HG03045 (cell line): ENCODE measurements around the gene DLX3.
"Not testable (repeated sequence)": the region's sequence is repeated elsewhere in the genome, so short reads cannot be mapped to it uniquely, and the experiment has no call there.

Experiments
- ATAC-seq: cut with Tn5 transposase; IDR thresholded peaks from one replicate; pipeline ENCODE4 v1.9.1; 2021; ENCODE audit warnings: mild to moderate bottlenecking, moderate library complexity; ENCODE audit not compliant: unreplicated experiment

Gene DLX3

DNA sequence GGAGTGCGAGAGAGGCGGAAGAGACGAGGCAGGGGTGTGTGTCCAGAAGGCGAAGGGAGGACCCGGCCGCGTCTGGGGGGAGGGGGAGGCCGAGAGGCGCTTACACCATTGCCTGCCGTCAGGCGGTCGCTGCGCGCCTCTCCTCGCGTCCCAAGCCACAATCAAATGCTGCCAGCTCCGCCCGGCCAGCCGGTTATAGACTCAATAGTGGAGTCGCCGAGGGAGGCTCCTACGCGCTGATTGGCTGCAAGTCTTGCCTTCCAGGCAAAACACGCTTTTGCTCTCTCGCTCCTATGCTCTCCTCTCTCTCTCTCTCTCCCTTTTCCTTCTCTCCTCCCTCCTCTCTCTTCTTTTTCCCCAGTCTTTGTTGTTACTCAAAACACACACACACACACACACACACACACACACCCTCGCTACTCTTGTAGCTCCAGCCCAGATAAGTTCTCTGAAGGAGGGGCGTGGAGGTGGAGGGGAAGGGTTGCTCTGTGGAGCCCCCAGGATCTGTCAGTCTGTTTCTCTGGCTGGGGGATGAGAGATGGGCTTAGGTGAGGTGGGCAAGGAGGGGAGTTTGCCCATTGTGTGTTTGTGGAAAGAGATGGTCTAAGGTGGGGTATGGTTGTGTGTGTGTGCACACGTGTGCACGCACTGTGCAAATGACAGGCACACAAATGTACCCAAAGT lies at the start of gene DLX3:
Gene DLX3 (minus strand): TSS at position 170 of the 684 bp plus-strand sequence. CDS start 226 bp downstream, outside the sequence.
- no peak for ATAC-seq

DNA sequence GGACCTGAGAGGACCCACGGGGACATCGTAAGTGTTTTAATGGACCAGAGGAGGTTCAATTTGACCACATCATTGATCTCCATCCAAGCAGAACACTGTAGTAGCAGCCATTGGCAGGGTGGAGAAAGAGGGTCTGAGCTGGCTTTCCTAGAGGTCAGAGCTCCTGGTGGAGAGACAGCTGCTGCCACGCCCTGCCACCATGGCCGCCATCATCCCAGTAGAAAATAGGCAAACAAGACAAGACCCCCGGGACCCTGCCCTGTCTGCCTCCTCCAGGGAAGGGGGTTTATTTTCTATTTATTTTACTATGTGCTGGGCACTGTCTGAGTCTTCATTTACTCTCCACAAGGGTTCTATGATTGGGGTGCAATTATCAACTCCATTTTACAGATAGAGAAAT lies 49.5 kb upstream of the DLX3 start:
- no peak for ATAC-seq

DNA sequence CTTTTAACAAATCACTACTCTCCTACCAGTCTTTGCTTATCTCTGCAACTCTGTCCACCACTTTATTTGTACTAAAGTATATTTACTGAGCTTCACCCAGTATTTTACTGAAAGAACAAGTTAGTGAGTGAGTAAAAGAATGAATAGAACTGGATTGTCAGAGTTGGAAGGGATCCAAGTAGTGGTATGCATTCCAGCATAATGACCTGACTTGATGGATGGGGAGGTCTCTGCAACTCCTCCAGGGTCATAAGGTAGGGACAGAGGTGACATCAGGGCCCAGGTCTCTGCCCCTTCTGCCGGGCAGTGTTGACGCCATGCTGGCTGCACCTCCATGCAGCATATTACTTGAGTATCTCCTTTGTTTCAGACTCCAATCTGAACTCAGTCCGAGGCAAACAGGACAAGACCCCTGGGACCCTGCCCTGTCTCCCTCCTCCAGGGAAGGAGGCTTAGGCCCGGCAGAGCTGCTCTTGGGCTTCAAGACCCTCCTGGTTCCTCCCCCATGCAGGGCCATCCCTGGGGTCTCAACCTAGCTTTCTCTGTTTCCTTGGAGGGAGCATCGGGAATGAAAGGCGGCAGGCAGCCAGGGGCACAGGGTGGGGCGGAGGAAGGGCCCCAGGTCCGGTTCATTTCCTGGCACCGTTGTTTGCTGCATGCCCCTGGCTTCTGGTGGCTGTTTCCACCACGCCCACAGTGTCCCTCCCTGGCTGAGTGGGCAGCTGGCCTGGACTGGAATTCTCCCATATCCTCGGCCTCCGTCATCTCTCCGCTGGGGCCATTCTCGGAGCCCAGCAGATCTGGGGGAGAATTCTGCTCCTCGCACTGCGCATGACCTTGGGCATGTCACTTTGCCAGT lies 48.5 kb upstream of the DLX3 start:
- ATAC-seq: no peak

DNA sequence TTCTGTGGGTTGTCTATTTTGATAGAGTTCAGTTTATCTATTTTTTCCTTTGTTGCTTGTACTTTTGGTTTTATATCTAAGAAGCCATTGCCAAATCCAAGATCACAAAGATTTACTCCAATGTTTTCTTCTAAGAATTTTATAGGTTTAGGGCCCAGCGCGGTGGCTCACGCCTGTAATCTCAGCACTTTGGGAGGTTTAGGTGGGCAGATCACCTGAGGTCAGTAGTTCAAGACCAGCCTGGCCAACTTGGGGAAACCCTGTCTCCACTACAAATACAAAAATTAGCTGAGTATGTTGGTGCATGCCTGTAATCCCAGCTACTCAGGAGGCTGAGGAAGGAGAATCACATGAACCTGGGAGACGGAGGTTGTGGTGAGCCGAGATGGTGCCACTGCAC lies 47.2 kb upstream of the DLX3 start:
- no peak for ATAC-seq

DNA sequence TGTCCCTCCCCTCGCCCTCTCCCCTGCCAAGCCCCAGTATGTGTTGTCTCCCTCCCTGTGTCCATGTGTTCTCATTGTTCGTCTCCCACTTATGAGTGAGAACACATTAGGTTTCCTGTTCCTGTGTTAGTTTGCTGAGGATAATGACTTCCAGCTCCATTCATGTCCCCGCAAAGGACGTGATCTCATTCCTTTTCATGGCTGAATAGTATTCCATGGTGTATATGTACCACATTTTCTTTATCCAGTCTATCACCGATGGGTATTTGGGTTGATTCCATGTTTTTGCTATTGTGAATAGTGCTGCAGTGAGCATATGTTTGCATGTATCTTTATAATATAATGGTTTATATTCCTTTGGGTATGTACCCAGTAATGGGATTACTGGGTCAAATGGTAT lies 45.5 kb upstream of the DLX3 start:
- not testable (repeated sequence) for ATAC-seq

DNA sequence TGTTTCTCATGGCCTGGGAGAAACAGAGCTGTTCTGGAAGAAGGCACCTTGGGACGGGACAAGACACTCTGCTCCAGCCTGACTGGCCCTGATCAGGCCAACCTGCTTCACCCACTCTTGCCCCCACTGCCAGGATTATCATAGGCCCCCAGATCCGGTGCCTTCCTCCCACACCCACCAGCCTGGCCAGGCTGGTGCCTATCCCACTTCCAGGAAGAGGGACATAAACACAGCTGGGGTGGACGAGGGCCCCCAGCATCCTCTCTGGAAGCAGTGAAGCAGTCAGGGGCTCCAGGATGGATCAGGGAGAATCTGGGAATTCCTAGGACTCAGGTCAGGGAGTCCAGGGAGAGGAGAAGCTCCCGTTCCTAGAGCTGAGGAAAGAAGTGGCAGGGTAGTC lies 44.0 kb upstream of the DLX3 start:
- ATAC-seq: no peak

DNA sequence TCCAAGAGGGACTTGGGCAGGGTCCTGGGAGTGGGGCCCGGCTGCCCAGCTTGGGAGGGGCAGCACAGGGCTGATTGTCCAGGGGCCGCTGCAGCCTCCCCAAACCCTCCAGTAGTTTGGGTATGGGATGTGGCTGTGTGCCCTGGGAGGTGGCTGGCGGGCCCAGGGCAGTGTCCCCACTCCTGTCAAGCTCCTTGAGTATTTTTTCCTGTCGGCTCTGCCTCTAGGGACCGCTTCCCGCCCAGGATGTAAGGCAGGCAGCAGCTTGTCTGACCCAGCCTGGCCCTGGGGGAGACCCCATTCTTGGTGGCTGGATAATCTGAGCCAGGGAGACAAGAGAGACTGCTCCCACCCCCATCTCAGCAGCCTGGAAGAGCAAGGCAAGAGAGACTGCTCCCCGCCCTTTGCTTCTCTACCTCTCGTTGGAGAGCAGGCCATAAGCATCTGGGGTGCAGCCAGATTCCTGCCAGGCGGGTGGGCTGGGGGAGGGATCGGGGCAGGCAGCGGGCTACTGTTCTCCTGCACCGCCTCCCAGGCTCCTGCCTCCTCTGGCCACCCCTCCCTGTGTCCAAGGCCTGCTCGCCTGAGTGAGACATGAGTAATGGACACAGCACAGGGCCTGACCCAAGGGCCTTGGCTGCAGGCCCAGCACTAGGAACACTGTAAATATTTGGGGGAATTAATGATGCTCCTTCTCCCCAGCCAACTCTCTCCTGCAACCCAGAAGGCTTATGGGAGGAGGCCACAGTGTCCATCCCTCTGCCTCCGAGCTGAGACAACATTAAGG lies 42.5 kb upstream of the DLX3 start:
- no peak for ATAC-seq

DNA sequence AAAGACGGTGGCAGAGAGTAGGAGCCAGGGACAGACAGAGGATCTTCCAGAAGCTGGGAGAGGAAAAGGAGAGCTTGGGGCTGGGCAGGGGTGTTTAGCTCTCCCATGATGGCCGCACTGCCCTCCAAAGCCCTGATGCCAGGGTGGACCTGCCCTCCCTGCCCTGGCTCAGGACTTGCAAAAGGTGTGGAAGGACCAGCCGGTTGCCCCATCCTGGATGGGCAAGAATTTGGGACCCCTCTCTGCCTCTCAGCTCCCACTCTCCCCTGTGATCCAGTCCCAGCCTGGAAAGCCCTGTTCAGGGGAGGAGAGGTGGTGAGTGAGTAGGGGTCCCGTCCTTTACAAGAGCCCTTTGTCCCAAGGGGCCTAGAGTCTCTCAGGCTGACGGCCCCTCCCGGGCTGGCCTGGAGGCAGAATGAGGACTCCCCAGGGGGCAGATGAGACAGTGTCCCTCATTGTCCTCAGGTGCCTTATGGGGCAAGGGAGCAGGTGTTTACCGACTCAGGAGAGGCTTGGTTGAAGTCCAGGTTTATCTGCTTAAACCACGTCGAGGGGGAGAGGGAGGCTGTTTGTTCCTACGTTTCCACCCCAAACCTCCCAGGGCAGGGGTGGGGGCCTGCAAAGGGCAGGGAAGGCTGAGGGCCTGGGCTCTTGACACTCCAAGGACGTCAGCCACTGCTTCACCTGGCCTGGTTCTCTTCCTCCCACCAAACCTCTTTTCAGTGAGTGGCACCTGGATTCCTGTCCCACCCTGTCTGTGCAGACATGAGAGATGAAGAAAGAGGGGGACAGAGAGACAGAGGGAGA lies 41.6 kb upstream of the DLX3 start:
- ATAC-seq: no peak

DNA sequence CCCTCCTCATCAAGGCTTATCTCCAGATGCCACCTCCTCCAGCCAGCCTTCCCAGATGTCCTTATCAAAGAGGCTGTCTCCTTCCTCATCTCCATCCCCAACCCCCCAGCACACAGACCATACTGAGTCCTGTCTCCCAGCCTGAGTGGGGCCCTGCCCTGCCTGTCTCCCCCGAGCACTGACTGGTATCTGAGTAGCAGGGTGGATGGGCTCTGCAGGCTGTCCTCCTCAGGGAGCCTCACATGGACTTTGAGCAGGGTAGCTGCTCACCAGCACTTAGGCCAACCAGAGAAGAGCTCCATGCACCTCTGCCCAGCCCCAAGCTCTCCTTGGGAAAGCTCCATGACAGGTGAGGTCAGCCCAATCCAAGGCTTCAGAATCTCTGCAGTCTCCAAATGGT lies 40.9 kb upstream of the DLX3 start:
- no peak for ATAC-seq

DNA sequence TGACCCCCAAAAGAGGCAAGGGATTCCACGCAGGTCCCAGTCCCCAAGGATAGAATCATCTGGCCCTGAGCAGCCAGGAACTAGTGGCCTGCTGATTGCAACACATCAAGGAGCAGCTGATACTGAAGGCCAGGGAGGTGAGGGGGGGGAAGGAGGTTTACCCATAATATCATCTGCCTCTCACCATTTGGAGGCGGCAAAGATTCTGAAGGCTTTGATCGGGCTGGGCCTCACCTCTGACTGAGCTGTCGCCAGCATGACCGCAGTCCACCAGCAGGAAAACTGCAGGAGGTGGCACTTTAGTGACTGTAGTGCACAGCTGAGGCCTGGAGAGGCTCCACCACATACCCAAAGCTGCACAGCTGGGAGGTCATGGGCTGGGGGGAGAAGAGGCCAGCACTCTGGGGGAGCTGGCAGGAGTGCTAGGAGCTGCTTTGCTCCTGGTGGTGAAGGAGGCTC lies 40.4 kb upstream of the DLX3 start:
- ATAC-seq: no peak

DNA sequence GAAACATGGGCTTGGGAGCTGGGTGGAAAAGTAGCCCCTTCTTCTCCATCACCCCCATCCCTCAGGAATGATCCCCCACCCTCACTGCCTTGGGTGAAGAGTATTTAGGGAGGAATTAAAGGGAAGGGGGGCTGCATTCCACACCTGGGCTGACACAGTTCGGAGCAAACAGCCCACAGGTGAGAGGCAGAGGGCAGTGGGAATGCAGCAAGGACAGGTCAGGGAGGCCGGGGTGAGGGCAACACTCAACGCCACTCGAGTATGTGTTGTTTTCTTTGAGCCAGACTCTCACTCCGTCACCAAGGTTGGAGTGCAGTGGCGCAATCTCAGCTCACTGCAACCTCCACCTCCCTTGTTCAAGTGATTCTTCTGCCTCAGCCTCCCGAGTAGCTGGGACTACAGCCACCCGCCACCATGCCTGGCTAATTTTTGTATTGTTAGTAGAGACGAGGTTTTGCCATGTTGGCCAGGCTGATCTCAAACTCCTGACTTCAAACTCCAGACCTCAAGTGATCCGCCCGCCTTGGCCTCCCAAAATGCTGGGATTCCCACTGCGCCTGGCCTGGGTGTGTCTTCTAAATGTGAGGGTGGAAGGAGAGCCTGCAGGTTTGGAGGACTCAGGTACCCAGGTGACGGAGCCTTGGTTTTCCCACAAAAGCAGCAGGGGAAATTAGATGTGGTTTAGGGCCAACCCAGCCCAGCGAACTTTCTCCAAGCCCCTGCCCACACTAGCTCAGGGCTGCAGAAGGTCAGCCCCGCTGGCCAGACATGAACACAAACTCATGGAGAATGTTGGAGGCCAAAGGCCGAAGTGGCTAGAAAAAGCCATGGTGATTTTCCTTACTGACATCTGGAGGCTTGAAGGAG lies 39.7 kb upstream of the DLX3 start:
- no peak for ATAC-seq

DNA sequence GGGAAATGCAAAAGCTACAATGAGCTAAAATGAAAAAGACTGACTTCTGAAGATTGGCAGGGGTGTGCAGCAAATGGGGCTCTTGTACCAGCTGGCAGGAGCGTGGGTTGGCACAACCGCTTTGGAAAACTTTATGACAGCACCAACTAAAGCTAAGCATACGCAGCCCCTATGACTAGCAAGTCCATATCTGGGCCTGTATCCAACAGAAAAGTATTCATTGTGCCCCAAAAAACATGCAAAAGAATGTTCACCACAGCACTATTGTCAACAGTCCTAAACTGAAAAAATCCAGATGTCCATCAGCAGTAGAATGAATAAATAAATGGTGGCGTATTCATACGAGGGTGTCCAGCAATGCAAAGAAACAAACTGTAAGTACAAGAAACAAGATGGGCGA lies 38.3 kb upstream of the DLX3 start:
- no peak for ATAC-seq

DNA sequence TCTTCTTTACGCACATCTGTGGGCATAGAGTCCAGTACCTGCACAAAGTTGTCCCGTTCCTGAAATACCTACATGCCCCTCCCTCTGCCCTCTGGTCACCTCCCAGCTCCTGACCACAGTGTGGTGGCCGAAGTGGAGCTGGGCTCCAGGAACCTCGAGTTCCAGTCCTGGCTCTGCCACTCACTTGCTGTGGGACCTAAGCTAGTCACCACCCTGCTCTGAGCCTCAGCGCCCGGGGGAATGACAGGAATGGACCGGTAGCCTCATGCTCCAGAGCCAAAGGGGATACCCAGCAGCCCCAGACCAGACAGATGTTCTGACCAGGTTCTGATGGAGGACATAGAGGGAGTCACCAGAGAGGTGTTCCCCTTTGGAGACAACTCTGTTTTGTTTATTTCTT lies 34.2 kb upstream of the DLX3 start:
- ATAC-seq: no peak

DNA sequence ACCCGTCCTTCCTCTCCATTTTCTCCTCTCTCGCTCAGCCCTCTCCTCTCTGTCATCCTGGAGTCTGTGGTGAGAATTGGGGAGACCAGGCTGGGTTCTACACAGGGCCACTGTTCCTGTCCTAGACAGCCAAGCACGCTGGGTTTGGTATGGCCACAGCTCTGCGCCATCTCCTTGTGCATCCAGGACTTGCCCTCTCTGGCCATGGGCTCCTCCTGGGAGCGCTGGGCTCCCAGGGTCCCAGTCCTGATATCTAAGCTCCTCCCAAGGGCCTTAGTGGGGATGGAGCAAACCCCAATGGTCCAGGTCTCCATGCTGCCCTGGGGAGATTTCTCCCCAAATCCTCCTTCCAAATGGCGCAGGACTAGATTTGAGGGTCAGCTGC lies 33.7 kb upstream of the DLX3 start:
- ATAC-seq: no peak

DNA sequence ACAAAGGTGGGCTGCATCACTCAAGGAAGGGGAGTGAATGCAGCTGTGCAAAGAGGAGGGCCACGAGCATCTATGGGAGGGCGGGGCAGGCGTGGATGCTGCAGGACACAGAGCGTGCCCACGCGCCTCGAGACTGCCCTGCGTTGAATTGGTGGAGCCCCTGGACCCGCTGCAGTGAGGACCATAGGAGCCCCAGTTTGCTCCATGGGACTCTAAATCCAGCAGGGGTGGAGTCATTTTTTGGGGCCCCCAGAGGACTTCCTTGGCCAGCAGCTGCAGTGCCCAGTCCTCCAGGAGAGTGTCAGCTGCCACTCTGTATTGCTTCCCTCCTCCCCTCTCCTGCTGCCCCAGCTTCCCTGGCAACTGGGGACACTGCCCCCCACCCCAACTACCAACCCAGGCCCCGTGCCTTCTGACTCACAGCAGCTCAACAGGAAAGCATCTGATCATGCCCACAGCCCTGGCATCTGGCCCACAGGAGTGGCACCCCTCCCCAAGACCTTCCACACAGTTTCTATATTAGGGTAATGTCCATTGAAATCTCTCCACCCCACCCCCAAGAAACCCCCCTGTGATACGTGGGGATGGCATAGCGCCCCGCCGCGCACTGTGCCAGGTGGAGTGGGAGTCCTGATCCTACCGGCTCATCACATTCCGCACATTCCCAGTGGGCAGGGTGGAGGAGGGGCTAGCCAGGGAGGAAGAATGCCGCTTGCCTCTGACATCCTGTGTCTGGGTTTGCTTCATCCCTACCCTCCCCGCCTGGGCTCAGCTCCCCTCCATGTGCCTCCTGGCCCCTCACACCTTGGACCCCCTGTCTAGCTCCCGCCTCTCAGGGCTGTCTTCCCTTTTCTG lies 33.1 kb upstream of the DLX3 start:
- no peak for ATAC-seq

DNA sequence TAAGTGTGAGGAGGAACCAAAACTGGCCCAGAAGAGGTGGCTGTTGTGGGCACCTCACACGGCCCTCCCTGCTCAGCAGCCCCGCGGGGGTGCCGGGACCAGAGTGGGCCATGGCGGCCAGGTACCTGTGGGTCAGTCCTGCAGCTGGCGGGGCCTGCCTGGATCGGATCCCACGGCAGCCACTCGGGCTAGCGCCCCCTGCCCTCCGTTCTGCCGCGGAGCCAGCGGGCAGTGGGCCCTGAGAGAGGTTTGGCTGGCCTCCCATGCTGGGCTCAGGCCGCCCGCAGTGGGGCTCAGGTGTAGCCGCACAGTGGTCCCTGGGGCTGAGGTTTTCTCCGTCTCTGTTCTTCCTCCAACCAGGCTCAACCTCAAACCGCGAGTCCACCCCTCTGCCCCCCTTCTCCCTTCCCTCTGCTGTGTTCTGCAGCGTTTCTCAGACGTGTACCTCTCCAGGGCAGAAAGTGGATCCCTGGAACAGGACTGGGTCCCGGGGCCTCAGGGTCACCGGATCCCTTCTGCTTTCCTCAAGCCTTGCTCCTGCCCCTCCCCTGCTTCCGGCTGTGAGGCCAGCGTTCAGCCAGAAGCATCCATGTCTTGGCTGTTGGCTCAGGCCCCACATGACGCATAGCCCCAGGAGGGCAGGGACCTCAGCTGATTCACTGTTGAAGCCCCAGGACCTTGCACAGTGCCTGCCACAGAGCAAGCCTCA lies 32.3 kb upstream of the DLX3 start:
- no peak for ATAC-seq

DNA sequence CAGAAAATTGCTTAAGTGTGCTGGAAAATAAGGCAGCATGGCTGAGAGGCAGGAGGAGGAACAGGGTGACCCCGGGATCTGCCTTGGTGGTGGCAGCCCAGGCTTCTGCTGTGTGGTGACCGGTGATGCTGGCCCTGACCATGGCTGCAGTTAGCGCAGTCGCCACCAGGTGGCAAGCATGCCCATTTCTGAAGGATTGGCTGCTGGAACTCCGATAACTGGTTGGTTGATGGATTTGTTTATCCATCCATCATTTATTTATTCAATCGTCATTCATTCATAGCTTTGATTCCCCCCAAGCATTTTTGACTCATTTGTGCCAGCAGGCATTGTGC lies 31.8 kb upstream of the DLX3 start:
- ATAC-seq: no peak

DNA sequence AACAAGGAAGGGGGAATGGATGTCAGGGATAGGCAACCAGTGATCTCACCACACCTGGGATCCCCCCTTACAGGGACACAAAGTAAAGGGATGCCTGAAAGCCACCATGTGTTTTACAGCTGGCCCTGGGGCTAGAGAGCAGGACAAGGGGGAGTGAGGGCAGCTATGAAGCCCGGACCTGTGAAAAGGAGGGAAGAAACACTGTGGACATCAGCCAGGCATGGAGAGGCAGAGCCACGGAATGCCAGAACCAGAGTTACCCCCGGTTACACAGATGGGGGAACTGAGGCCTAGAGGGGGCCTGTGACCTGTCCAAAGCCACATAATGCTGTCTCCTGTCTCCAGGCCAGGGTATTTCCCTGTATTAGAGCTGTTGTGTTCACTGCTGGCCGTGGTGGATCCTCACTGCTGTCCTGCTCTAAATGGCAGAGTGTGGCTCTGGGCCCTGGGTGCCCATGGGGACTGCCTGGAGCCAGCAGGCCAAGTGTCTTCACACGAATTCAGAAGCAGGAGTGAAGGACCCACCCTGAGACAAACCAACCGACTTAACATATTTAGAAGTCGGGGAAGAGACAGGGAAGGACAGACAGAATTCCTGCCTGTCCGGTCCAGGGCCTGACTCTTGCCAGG lies 31.1 kb upstream of the DLX3 start:
- ATAC-seq: no peak
